NB4 (cell line): Measurements from ENCODE around the gene ALG3.

Experiments used
- CTCF ChIP-seq: IDR thresholded peaks from one replicate; pipeline ENCODE4 v1.5.1; 2012; ENCODE audit warnings: low read depth, low read length
- POLR2A ChIP-seq: IDR thresholded peaks from 2 replicates; pipeline ENCODE4 v1.6.1; 2011; ENCODE audit warnings: mild to moderate bottlenecking; ENCODE audit not compliant: insufficient read length; ENCODE audit errors: extremely low read depth

DNA sequence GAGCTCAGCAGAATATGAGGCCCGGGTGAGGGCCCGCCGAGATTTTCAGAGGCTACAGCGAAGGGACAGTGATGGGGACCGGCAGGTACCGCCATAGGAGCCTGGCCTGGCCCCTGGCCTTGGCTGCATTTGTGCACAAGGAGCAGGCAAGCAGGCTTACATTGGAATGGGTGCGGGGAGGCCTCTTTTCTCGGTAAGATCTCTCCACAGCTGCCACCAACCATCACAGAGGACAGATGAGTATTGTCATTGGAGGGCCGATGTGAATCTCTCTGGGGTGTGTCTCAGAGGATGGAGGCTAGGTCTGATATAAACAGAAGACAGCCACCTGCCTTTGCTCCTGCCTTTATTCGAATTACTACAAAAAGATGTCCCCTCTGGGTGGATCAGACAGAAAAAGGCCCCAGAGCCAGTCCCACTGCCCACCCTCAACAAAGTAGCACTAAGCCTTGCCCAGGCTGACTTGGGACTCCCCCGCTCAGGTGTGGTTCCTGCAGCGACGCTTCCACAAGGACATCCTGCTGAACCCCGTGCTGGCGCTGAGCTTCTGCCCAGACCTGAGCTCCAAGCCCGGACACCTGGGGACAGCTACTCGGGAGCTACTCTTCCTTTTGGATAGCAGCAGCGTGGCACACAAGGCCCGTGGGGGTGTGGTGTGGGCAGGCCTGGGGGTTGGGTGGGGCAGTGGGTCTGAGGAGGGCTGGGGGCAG is 13.9 kb downstream of the ALG3 start:
- TF ChIP-seq CTCF, result no peak
- TF ChIP-seq POLR2A, result no peak
